ENCODE data around the gene MVB12B. TPM values are rescaled to one million over a fixed set of nuclear protein-coding genes. Genes with fewer than 3 reads are reported as not detected.

MVB12B gene
- total RNA-seq, 1 experiment from 2014 or later = 5.8 TPM

- Mint-ChIP-seq H3K27me3 (ENCODE audit: low read depth) (no peaks in the 10 kb centered on the region), H3K27ac (no peak overlapping the region), H3K4me1 (peaks cover 4 to 7% of the 10 kb centered on the region in 2 experiments), H3K9me3 (peaks cover 16 to 17% of the 10 kb centered on the region in 2 experiments), H3K4me3 (no peak overlapping the region), H3K36me3 (ENCODE audit: insufficient read depth in 1 of 3, low read depth in 3 of 3) (peaks cover 9 to 18% (median 17%) of the 10 kb centered on the region in 3 experiments; a peak in 6 of 7 replicates)
- no peak overlapping the region for H3K23ac ChIP-seq (ENCODE audit: insufficient read length, low read depth, low read length)
- no peaks in the 10 kb centered on the region for H3K79me2 ChIP-seq (ENCODE audit: insufficient read depth, low read length)
- H2BK20ac ChIP-seq (ENCODE audit: low read depth, low read length, poor library complexity, severe bottlenecking) = no peak overlapping the region
- H2AFZ ChIP-seq (ENCODE audit: low read length) = no peak overlapping the region
- H2BK5ac ChIP-seq (ENCODE audit: insufficient read length, low read length) = no peak overlapping the region
- no peaks in the 10 kb centered on the region for H3K23me2 ChIP-seq (ENCODE audit: insufficient read length, low read depth, low read length, poor library complexity, severe bottlenecking)
- DNase-seq = no peak
- H3K4me2 ChIP-seq (ENCODE audit: insufficient read depth, insufficient read length, low read length) = no peak overlapping the region
- H2AK5ac ChIP-seq (ENCODE audit: insufficient read length, low read length) = no peak overlapping the region
- no peak overlapping the region for H3K18ac ChIP-seq (ENCODE audit: insufficient read length, low read depth, low read length)
- H3T11ph ChIP-seq (ENCODE audit: low read length) = no peak overlapping the region
- H3K79me1 ChIP-seq (ENCODE audit: insufficient read depth, low read depth, low read length, poor library complexity, severe bottlenecking) = no peaks in the 10 kb centered on the region
- H3K27me3 ChIP-seq (ENCODE audit: insufficient read depth, low read length) = no peaks in the 10 kb centered on the region
- no peak overlapping the region for H2BK15ac ChIP-seq (ENCODE audit: low read depth, low read length)
- no peak overlapping the region for H3K9ac ChIP-seq (ENCODE audit: extremely low read depth, insufficient read length, low read length)
- no peak overlapping the region for H2BK120ac ChIP-seq (ENCODE audit: low read depth, low read length, poor library complexity, severe bottlenecking)
- no peak overlapping the region for H4K5ac ChIP-seq (ENCODE audit: insufficient read length, low read depth, low read length)
- no peak overlapping the region for H3K56ac ChIP-seq (ENCODE audit: insufficient read length, low read depth, low read length)
- no peak overlapping the region for H3K4ac ChIP-seq (ENCODE audit: low read depth, low read length)
- no peak overlapping the region for H4K91ac ChIP-seq (ENCODE audit: insufficient read length, low read depth, low read length)
- H3K4me1 ChIP-seq (ENCODE audit: insufficient read depth, low read length) = no peaks in the 10 kb centered on the region
- no peaks in the 10 kb centered on the region for H3K9me3 ChIP-seq (ENCODE audit: control insufficient read depth, low read depth, low read length)
- no CpG with 5 or more reads among the region's 12 CpGs for WGBS (ENCODE audit: extremely low coverage, insufficient read length, low lambda C conversion rate)
- H4K8ac ChIP-seq (replicated peaks; ENCODE audit: insufficient read length, low read depth, low read length) = no peak overlapping the region
- no peak overlapping the region for H3K27ac ChIP-seq (ENCODE audit: insufficient read length, low read depth, low read length)
- no peak overlapping the region for H2BK12ac ChIP-seq (ENCODE audit: insufficient read length, low read depth, low read length)
- TF ChIP-seq, protein P1, sequence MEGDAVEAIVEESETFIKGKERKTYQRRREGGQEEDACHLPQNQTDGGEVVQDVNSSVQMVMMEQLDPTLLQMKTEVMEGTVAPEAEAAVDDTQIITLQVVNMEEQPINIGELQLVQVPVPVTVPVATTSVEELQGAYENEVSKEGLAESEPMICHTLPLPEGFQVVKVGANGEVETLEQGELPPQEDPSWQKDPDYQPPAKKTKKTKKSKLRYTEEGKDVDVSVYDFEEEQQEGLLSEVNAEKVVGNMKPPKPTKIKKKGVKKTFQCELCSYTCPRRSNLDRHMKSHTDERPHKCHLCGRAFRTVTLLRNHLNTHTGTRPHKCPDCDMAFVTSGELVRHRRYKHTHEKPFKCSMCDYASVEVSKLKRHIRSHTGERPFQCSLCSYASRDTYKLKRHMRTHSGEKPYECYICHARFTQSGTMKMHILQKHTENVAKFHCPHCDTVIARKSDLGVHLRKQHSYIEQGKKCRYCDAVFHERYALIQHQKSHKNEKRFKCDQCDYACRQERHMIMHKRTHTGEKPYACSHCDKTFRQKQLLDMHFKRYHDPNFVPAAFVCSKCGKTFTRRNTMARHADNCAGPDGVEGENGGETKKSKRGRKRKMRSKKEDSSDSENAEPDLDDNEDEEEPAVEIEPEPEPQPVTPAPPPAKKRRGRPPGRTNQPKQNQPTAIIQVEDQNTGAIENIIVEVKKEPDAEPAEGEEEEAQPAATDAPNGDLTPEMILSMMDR (conservative IDR thresholded peaks at IDR 0.05) = no peak
- no peaks in the 10 kb centered on the region for H4K20me1 ChIP-seq (ENCODE audit: control insufficient read depth, insufficient read depth, insufficient read length)
- no peak overlapping the region for H3K14ac ChIP-seq (ENCODE audit: insufficient read depth, low read length)
Measured at GRCh38 chr9:126354887-126355770, 28.5 kb downstream of the MVB12B start.
